OCI-LY7 (cell line): Measurements from ENCODE around the gene KDM6A. TPM values are rescaled to one million over a fixed set of nuclear protein-coding genes. Genes with fewer than 3 reads are reported as not detected.
"Not testable (repeated sequence)": the region's sequence is repeated elsewhere in the genome, so short reads cannot be mapped to it uniquely, and the experiment has no call there.

Experiments
- BruUV-seq: library from RNA; stranded (reverse); fragments of 400-500 nt; replicated peaks from 2 replicates; lab custom pipeline; 2021; lab: Mats Ljungman, UMichigan
- CTCF ChIA-PET: fragments of 300-600 bp; sonication (Branson Sonifier 250); formaldehyde crosslinking; loops from one replicate; lab custom pipeline; 2022; ENCODE audit warnings: antibody characterized with exemption; ENCODE audit not compliant: unreplicated experiment; lab: Charles Lee
- POLR2A ChIA-PET: fragments of 300-600 bp; sonication (Branson Sonifier 250); formaldehyde crosslinking; loops from one replicate; lab custom pipeline; 2022; ENCODE audit warnings: antibody characterized with exemption; lab: Charles Lee
- DNase-seq: peaks from one replicate; pipeline ENCODE4 v3.0.0-alpha.2; 2015; ENCODE audit warnings: low spot score
- H2AFZ ChIP-seq: fragments of 200-600 bp; sonication (generic), shearing (Covaris generic); 2 replicates; pipeline ENCODE4 v1.6.1; 2014; ENCODE audit warnings: mild to moderate bottlenecking, antibody characterized with exemption, low read length, moderate library complexity
- H3K27ac ChIP-seq: fragments of 200-600 bp; sonication (generic); 2 replicates; pipeline ENCODE4 v1.5.1; 2014; ENCODE audit warnings: mixed run types, low read depth, mild to moderate bottlenecking, moderate library complexity, low read length, inconsistent platforms; ENCODE audit not compliant: poor library complexity, severe bottlenecking
- H3K36me3 ChIP-seq: fragments of 200-600 bp; sonication (generic); 2 replicates; pipeline ENCODE4 v1.6.1; 2014; ENCODE audit warnings: mild to moderate bottlenecking, antibody characterized with exemption, low read length, moderate library complexity, mixed read lengths; ENCODE audit not compliant: insufficient read depth
- H3K4me1 ChIP-seq: fragments of 200-600 bp; sonication (generic); 2 replicates; pipeline ENCODE4 v1.5.1; 2014; ENCODE audit warnings: mild to moderate bottlenecking, low read length; ENCODE audit not compliant: insufficient read depth, poor library complexity, severe bottlenecking
- H3K4me2 ChIP-seq: fragments of 200-600 bp; sonication (generic); 2 replicates; pipeline ENCODE4 v1.6.1; 2014; ENCODE audit warnings: mild to moderate bottlenecking, low read length
- H3K4me3 ChIP-seq: fragments of 200-600 bp; sonication (generic); 2 replicates; pipeline ENCODE4 v1.5.1; 2014; ENCODE audit warnings: mild to moderate bottlenecking, low read depth, low read length; ENCODE audit not compliant: poor library complexity, severe bottlenecking
- H3K79me2 ChIP-seq: fragments of 200-600 bp; sonication (generic); 2 replicates; pipeline ENCODE4 v1.6.1; 2016; ENCODE audit warnings: low read depth, mild to moderate bottlenecking, low read length, moderate library complexity, mixed read lengths; ENCODE audit not compliant: insufficient read depth
- H3K9me2 ChIP-seq: fragments of 200-600 bp; sonication (generic); 2 replicates; pipeline ENCODE4 v1.6.1; 2016; ENCODE audit warnings: mild to moderate bottlenecking, low read length, mixed read lengths; ENCODE audit not compliant: insufficient read depth
- H3K9me3 ChIP-seq: fragments of 200-600 bp; sonication (generic); 2 replicates; pipeline ENCODE4 v1.6.1; 2014; ENCODE audit warnings: mild to moderate bottlenecking, mixed run types, low read length, mixed read lengths
- H4K20me1 ChIP-seq: fragments of 200-600 bp; sonication (generic); 2 replicates; pipeline ENCODE4 v1.6.1; 2014; ENCODE audit warnings: mild to moderate bottlenecking, antibody characterized with exemption, low read length, moderate library complexity, mixed read lengths; ENCODE audit not compliant: insufficient read depth
- CTCF ChIP-seq: fragments of 200-600 bp; sonication (generic); conservative IDR thresholded peaks from 2 replicates; pipeline ENCODE4 v1.5.1; 2014; ENCODE audit warnings: mild to moderate bottlenecking, antibody characterized with exemption, low read length, moderate library complexity, mixed read lengths
- EZH2phosphoT487 ChIP-seq: fragments of 200-600 bp; sonication (generic); IDR thresholded peaks from 2 replicates; pipeline ENCODE4 v1.6.1; 2018; ENCODE audit warnings: low read depth, borderline replicate concordance, mild to moderate bottlenecking, mixed run types, antibody characterized with exemption, low read length, moderate library complexity, mixed read lengths
- intact Hi-C: fragments of 100-400 bp; cut with micrococcal nuclease; formaldehyde crosslinking; loops from one replicate; pipeline ENCODE4 v1.10.0; 2022; ENCODE audit not compliant: unreplicated experiment
- total RNA-seq, 2 experiments: library from RNA; depleted of rRNA in 1 of 2; stranded (reverse); fragments of >200 nt in 1 of 2; shearing (Covaris generic) in 1 of 2; gene quantifications; 2 replicates each; pipeline ENCODE4 v1.2.3, GENCODE V29; 2014 to 2022

Gene KDM6A
- total RNA-seq, 2 experiments from 2014 or later: 20.5 to 23.4 TPM

DNA sequence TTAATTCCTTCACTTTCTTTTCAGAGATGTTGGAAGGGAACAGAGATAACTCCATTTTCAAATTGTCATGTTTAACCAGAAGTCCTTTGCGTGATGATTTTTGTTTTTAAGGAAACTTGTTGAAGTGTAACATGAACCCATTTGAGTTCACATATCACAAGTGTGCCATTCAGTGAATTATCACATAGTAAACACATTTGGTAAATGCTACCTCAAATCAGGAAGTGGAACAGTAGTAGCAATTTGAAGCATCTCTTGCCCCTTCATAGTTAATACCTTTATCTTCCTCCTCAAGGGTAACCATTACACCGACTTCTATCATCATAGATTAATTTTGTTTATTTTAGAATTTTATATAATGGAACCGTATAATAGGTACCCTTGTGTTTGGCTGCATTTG lies 35.8 kb downstream of the KDM6A start:
- TF ChIP-seq CTCF (no peak), EZH2phosphoT487 (no peak)

DNA sequence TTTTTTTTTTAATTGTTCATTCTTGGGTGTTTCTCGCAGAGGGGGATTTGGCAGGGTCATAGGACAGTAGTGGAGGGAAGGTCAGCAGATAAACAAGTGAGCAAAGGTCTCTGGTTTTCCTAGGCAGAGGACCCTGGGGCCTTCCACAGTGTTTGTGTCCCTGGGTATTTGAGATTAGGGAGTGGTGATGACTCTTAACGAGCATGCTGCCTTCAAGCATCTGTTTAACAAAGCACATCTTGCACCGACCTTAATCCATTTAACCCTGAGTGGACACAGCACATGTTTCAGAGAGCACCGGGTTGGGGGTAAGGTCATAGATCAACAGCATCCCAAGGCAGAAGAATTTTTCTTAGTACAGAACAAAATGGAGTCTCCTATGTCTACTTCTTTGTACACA lies 37.5 kb downstream of the KDM6A start:
- DNase-seq, H3K9me2 ChIP-seq, H3K36me3 ChIP-seq, POLR2A ChIA-PET, CTCF ChIA-PET, H2AFZ ChIP-seq, intact Hi-C loops, H3K27ac ChIP-seq, BruUV-seq, H3K4me3 ChIP-seq, H3K9me3 ChIP-seq, H4K20me1 ChIP-seq, H3K4me2 ChIP-seq: not testable (repeated sequence)
- peaks cover 83% of the 10 kb centered on the region for H3K79me2 ChIP-seq
- H3K4me1 ChIP-seq: peaks cover 30% of the 10 kb centered on the region

More for the DNA sequence above, 35.8 kb downstream of the KDM6A start:
- intact Hi-C loops: no loop called here
- no peak for DNase-seq
- no peaks in the 10 kb centered on the region for H3K9me2 ChIP-seq
- no peaks in the 10 kb centered on the region for H3K9me3 ChIP-seq
- peaks cover 83% of the 10 kb centered on the region for H3K79me2 ChIP-seq
- peak overlapping the region; percentile 20; the same call in 1 of the 2 replicates for H3K4me2 ChIP-seq
- ChIA-PET POLR2A (no interaction called here), CTCF (no interaction called here)
- no peak overlapping the region for H2AFZ ChIP-seq
- H3K4me3 ChIP-seq: no peak overlapping the region
- H3K36me3 ChIP-seq: peaks cover 7% of the 10 kb centered on the region; the same call in 1 of the 2 replicates
- peaks cover 47% of the 10 kb centered on the region for H3K4me1 ChIP-seq
- H4K20me1 ChIP-seq: no peaks in the 10 kb centered on the region
- H3K27ac ChIP-seq: no peak overlapping the region
- BruUV-seq: no TSS peak

DNA sequence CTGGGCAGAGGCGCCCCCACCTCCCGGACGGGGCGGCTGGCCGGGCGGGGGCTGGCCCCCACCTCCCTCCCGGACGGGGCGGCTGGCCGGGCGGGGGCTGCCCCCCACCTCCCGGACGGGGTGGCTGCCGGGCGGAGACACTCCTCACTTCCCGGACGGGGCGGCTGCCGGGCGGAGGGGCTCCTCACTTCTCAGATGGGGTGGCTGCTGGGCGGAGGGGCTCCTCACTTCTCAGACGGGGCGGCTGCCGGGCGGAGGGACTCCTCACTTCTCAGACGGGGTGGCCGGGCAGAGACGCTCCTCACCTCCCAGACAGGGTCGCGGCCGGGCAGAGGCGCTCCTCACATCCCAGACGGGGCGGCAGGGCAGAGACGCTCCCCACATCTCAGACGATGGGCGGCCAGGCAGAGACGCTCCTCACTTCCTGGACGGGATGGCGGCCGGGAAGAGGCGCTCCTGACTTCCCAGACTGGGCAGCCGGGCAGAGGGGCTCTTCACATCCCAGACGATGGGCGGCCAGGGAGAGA lies 38.1 kb downstream of the KDM6A start:
- H3K36me3 ChIP-seq, intact Hi-C loops, H3K27ac ChIP-seq, POLR2A ChIA-PET, H3K9me2 ChIP-seq, H3K4me3 ChIP-seq, H3K9me3 ChIP-seq, H4K20me1 ChIP-seq, CTCF ChIA-PET, BruUV-seq, DNase-seq, H3K4me2 ChIP-seq, H2AFZ ChIP-seq: not testable (repeated sequence)
- peaks cover 82% of the 10 kb centered on the region for H3K79me2 ChIP-seq
- H3K4me1 ChIP-seq: peaks cover 25% of the 10 kb centered on the region
